Fibroblast of lung (primary cell): ENCODE data around the gene PRAF2.

ENCODE experiments used
- EZH2 ChIP-seq: IDR thresholded peaks from 2 replicates; pipeline ENCODE4 v1.5.1; 2012; ENCODE audit warnings: low read length, control low read depth, mild to moderate bottlenecking; ENCODE audit errors: missing control alignments
- TF ChIP-seq, protein P1 (sequence below), 2 donors: IDR thresholded peaks in 1 of 2; conservative IDR thresholded peaks in 1 of 2; 1 replicate in 1 of 2; 2 replicates in 1 of 2; pipeline ENCODE4 v1.5.1; 2011 to 2012; ENCODE audit warnings: low read length in 2 of 2, control low read depth in 1 of 2, inconsistent platforms in 1 of 2, low read depth in 1 of 2, mild to moderate bottlenecking in 1 of 2

- TF ChIP-seq, protein P1, sequence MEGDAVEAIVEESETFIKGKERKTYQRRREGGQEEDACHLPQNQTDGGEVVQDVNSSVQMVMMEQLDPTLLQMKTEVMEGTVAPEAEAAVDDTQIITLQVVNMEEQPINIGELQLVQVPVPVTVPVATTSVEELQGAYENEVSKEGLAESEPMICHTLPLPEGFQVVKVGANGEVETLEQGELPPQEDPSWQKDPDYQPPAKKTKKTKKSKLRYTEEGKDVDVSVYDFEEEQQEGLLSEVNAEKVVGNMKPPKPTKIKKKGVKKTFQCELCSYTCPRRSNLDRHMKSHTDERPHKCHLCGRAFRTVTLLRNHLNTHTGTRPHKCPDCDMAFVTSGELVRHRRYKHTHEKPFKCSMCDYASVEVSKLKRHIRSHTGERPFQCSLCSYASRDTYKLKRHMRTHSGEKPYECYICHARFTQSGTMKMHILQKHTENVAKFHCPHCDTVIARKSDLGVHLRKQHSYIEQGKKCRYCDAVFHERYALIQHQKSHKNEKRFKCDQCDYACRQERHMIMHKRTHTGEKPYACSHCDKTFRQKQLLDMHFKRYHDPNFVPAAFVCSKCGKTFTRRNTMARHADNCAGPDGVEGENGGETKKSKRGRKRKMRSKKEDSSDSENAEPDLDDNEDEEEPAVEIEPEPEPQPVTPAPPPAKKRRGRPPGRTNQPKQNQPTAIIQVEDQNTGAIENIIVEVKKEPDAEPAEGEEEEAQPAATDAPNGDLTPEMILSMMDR (conservative IDR thresholded peaks at IDR 0.05 in 1 of 2, IDR thresholded peaks at IDR 0.05 in 1 of 2; ENCODE audit: low read depth in 1 of 2, low read length in 2 of 2) = no peak
- no peak for TF ChIP-seq EZH2
Measured at GRCh38 chrX:49063715-49064114, 10.1 kb downstream of the PRAF2 start.
